Stimulated activated CD8-positive, alpha-beta memory T cell treated with anti-CD3 and anti-CD28 coated beads, Interleukin-15, amount 100 ng/mL, for 1 hour (primary cell): ENCODE data around the gene GLDC.

Experiments
- DNase-seq: peaks from one replicate; pipeline ENCODE4 v3.0.0-alpha.2; 2020; ENCODE audit warnings: low read depth

Gene GLDC

DNA sequence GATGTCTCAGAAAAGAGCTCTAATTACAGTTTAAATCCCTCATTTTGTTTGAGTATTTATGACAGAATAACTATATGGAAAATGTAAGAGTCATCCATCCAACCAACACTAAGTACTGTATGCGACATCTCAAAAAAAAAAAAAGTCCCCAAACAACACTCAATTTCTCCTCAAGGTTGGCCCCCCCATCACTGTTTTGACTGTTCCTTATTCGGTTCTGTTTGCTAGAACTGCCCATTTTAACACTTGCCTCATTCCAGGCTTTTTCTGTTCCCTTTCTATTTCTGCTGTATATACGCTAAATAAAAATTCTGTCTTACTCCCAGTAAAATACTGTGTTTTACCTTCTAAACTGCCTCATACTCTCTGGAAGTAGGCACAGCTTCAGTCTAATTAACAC lies 25.2 kb downstream of the GLDC start:
- DNase-seq = no peak

- no peak for DNase-seq
Observed at GRCh38 chr9:6619909-6620308, 25.6 kb downstream of the GLDC start.

- no peak for DNase-seq
Observed at GRCh38 chr9:6616951-6617602, 28.5 kb downstream of the GLDC start.

DNA sequence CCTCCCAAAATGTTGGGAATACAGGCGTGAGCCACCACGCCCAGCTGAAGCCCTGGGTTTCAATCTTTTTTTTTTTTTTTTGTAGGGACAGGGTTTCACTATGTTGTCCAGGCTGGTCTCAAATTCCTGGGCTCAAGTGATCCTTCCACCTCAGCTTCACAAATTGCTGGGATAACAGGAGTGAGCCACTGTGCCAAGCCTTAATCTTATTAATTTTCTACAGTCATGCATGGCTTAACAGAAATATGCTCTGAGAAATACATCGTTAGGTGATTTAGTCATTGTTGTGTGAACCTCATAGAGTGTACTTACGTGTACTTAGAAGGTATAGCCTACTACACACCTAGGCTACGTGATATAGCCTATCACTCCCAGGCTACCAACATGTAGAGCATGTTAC lies 31.0 kb downstream of the GLDC start:
- no peak for DNase-seq

DNA sequence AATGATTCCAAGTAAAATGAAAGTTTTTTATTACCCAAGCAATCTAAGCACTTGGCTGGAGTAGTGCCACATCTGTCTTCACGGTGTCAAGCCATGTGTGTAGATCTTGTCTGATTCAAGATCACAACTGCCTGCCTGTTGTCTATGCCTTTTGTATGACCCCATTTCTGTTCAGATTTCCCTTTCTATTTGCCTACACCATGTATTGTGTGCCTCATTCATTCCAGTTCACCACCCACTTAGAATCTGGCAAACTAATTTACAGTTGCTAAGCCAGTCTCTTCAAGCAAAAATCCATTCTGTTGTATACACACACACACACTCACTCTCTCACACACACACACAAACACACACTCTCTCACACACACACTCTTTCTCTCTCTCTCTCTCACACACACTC lies 33.7 kb downstream of the GLDC start:
- DNase-seq = no peak

- DNase-seq = no peak
Observed at GRCh38 chr9:6610073-6610472, 35.5 kb downstream of the GLDC start.

DNA sequence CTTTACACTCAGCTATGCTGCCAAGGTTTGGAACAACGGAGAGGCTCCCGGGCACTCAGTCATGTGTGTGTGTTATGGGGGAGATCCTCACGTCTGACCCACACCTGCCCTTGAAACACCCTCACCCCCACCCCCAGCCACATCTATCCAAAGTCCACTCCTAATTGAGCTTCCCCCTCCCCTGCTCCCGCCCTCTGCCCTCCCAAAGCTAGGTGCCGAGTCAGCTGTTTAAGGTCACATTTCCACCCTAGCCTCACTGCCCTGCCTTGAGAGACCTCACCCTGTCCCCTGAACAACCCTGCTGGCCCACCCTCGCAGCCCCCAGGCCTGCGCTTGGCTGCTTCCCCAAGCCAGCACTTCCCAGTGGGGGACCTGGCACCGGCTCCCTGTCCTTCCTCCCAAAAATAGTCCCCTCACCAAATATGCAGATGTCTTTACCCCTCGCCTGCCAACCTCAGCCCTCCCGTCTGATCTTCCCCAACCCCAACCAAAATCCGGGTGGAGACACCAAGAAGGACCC lies 36.0 kb downstream of the GLDC start:
- DNase-seq = no peak

DNA sequence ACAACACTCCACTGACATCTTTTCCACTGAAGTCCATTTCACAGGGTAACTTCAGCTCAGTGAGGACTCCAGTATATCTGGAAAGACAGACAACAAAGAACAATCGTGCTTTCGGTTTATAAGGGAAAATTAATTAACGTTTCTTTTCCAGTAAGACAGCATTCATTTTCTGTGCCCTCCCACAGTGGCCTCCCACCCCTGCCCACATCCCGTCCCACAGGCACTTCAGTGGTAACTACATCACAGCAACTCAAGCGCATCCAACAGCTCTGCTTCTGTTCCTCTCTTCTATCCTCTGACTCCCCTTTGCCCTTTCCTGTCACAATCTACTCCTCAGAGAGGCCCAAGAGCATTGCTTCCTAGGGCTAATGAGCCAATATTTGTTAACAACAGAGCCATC lies 40.3 kb downstream of the GLDC start:
- no peak for DNase-seq

GRCh38 chr9:6600426-6600825 lies 45.1 kb downstream of the GLDC start:
- DNase-seq = no peak

DNA sequence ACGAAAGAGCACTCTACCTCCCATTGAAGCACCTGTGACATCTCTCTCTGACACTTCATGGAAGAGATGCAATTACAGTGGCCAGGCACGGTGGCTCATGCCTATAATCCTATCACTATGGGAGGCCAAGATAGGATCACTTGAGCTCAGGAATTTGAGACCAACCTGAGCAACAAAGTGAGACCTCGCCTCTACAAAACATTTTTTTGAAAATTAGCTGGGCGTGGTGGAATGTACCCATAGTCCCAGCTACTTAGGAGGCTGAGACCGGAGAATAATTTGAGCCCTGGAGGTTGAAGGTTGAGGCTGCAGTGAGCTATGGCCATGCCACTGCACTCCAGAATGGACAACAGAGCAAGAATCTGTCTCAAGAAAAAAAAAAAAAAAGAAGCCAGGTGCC lies 45.5 kb downstream of the GLDC start:
- no peak for DNase-seq

DNA sequence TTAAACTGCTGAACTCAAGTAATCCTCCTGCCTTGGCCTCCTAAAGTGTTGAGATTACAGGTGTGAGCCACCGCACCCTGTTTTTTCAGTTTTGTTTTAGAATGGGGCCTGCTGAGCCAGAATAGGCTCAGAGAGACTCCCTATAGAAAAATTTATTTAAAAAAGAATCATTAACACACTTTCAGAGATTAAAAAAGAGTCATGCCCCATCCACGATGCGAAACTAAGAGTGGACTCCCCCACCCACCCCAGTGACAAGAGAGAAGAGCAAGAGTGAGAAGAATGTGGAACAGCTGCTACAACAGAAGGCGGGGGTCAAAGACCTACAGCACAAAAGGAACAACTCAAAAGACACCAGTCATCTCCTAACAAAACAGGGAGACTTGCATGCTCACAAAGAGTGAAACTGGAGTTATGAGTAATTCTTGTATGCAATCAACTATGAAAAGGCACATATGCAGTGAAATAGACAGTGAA lies 47.2 kb downstream of the GLDC start:
- no peak for DNase-seq

GRCh38 chr9:6592791-6593190 lies 52.7 kb downstream of the GLDC start:
- DNase-seq = no peak

DNA sequence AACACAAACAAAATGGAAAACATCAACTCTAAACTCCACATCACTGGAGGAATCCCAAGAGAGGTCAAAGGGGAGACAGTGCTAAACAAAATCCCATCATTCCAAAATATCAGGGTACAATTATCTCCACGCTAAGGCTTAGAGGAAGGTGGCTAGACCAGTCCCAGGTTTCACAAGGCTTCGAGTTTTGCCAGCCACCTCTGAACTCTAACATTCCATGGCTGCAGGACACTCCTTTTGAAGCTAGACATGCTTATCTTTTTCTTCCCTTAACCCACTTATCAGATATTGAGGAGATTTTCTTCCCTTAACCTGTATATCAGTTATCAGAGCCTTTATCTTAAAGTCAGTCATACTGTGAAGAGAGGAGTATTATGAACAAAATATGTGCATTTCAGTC lies 53.3 kb downstream of the GLDC start:
- no peak for DNase-seq

- DNase-seq = no peak
Observed at GRCh38 chr9:6590772-6591384, 54.7 kb downstream of the GLDC start.

- no peak for DNase-seq
Observed at GRCh38 chr9:6590334-6590733, 55.2 kb downstream of the GLDC start.

- no peak for DNase-seq
Observed at GRCh38 chr9:6584881-6585597, 60.5 kb downstream of the GLDC start.

- DNase-seq = no peak
Observed at GRCh38 chr9:6581253-6581652, 64.3 kb downstream of the GLDC start.

GRCh38 chr9:6579613-6580012 lies 65.9 kb downstream of the GLDC start:
- no peak for DNase-seq

- no peak for DNase-seq
Observed at GRCh38 chr9:6576987-6577386, 68.5 kb downstream of the GLDC start.

DNA sequence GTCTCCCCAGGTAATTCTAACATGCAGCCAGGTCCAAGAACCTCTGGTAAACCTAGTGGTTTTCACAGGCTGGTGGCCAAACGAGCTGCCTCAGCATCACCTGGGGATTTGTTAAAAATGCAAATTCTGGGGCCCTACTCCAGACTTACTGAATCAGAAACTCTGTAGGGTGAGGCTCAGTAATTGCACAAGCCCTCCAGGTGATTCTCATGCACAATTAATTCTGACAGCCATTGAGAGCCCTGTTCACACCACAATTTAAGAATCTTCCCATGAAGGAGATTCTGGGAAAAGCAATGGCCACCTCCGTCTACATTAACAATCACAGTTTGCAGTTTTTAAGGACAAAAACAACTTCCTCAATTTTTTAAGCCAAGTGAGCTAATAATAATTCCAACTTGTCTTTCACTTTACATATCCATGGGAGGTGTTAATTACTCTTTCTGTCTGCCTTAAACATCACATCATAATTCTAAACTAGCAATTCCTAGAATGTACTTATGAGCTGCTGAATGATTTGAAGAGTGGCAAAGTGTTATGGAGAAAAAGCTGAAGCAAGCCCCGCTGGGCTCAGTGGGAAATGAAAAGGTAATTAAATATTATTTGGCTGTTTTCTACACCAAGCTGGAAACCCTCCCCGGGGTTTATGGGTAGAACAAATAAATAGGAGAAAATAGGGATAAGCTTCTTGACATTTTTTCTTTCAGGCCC lies 70.0 kb downstream of the GLDC start:
- no peak for DNase-seq

DNA sequence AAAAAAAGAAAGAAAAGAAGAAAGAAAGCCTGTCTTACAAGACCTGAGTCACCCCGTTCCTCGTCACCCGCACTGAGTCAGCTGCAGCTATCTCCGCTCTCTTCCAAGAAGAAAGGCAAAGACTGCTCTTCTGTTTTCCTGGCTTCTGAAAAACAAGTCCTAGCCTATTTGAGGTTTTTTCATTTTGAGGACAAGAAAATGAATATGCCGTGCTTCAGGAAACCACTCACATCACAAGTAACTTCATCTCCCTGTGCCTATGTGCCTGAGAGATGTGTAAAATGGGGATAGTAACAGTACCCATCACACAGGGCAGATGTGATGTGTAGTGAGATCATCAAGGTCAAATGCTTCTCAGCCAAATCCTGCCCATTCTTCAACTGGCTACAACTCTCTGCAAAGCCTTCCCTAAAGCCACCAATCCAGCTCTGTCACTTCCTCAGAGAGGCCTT lies 78.4 kb downstream of the GLDC start:
- no peak for DNase-seq

DNA sequence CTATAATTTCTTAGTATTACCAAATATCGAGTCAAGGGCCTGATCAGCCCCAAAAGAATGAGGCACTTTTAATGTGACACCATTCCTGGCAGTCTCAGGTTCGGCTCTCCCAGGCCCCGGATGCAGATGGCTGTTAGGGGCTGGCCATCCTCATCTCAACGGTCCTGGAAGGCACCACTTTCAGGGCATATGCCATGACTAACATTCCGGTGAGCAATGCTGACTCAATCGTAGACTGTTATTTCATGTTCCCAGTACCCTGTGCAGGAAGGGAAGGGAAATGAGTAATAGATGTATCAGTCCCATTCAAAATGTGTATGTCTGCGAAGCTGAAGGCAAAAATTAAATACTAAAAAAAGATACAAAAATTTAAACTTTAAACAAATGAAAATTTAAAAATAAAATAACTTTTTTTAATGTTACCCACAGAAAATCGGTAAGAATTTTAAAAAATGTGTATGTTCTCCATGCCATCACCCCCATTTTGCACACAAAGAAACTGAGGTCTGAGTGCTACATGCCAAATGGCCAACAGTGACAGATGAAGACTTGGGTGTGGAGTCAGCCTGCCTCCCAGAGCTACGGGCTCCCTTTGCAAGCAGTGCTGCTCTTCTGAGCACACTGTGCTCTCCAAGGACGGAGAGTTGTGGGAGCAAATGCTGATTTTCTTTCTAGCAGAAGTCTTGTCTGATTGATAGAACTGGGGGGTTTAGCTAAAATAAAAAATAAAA lies 79.0 kb downstream of the GLDC start:
- no peak for DNase-seq
